ENCODE measurements around the gene ATP13A1. TPM values are rescaled to one million over a fixed set of nuclear protein-coding genes. Genes with fewer than 3 reads are reported as not detected.

ATP13A1 gene
- polyA plus RNA-seq, 1 of the 3 experiments (the other 2 are of a cell fraction): 67.9 TPM

DNA sequence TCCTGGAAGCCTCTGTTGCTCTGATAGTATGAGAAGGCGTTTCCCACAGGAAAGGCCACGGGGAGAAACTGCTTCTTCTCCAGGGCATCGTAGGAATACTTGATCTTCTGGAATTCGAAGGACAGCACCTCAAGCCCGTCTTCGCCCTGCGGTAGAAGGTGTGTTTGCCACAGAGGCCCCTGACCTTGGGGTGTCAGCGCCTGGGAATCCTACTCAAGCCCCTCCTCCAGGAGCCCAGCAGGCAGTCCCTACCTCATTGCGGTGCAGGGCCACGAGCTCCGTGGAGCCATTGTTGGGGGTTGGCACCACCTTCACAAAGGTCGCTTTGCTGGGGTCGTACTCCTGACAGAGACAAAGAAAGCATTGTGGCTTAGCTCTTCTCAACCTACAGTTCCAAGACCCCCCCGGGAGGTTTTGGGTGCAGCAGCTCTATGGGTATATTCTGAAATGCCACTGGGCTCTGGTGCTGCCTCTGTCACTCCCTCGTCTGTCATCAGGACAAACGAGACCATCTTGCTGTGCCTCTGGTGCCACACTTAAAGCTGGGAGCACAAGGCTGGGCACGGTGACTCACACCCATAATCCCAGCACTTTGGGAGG lies 3.7 kb downstream of the ATP13A1 start:
- Histone ChIP-seq H3K36me3 (replicated peaks in 1 of 2; ENCODE audit: control insufficient read depth in 1 of 2, insufficient read depth in 2 of 2, low read length in 1 of 2) (peaks cover 15 to 47% of the 10 kb centered on the region in 2 experiments), H3K79me2 (ENCODE audit: insufficient read depth) (peaks cover 50% of the 10 kb centered on the region), H2AFZ (ENCODE audit: low read depth) (no peak overlapping the region), H3K9me2 (no peaks in the 10 kb centered on the region), H3K27me3 (ENCODE audit: insufficient read depth) (no peaks in the 10 kb centered on the region), H3K4me3 (ENCODE audit: low read depth in 2 of 2, low read length in 1 of 2) (no peak overlapping the region), H3K4me2 (no peak overlapping the region), H3K9ac (no peak overlapping the region), H3K4me1 (ENCODE audit: control insufficient read depth in 1 of 2, insufficient read depth in 2 of 2, low read depth in 1 of 2, low read length in 1 of 2) (peaks cover 0 to 17% of the 10 kb centered on the region in 2 experiments; a peak in 2 of 4 replicates), H4K20me1 (ENCODE audit: insufficient read depth) (peaks cover 31% of the 10 kb centered on the region), H3F3A (replicated peaks; ENCODE audit: insufficient read depth) (no peaks in the 10 kb centered on the region), H3K27ac (ENCODE audit: low read depth in 2 of 2, low read length in 1 of 2) (no peak overlapping the region), H3K9me3 (no peaks in the 10 kb centered on the region)
- no peak for DNase-seq
- ChIA-PET POLR2A (no interaction called here), CTCF (interaction anchor here (0.9 to 6.6 kb wide), 3 partner anchors 15 to 128 kb away, joined by 3 to 45 read pairs (median 17); partner anchors contain the start of gene GMIP)
- 95% methylated on average over 16 of the region's 17 CpGs for WGBS (ENCODE audit: low lambda C conversion rate)
- TF ChIP-seq, protein P1, sequence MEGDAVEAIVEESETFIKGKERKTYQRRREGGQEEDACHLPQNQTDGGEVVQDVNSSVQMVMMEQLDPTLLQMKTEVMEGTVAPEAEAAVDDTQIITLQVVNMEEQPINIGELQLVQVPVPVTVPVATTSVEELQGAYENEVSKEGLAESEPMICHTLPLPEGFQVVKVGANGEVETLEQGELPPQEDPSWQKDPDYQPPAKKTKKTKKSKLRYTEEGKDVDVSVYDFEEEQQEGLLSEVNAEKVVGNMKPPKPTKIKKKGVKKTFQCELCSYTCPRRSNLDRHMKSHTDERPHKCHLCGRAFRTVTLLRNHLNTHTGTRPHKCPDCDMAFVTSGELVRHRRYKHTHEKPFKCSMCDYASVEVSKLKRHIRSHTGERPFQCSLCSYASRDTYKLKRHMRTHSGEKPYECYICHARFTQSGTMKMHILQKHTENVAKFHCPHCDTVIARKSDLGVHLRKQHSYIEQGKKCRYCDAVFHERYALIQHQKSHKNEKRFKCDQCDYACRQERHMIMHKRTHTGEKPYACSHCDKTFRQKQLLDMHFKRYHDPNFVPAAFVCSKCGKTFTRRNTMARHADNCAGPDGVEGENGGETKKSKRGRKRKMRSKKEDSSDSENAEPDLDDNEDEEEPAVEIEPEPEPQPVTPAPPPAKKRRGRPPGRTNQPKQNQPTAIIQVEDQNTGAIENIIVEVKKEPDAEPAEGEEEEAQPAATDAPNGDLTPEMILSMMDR (IDR thresholded peaks at IDR 0.05): no peak
- no peak for TF ChIP-seq SIN3A (IDR thresholded peaks at IDR 0.05; ENCODE audit: borderline replicate concordance, low read depth, low read length)
- TF ChIP-seq MEF2A (IDR thresholded peaks at IDR 0.05; ENCODE audit: borderline replicate concordance, low read depth): no peak
- TF ChIP-seq TEAD4 (IDR thresholded peaks at IDR 0.05; ENCODE audit: borderline replicate concordance, insufficient read depth): no peak
- TF ChIP-seq, protein P2, sequence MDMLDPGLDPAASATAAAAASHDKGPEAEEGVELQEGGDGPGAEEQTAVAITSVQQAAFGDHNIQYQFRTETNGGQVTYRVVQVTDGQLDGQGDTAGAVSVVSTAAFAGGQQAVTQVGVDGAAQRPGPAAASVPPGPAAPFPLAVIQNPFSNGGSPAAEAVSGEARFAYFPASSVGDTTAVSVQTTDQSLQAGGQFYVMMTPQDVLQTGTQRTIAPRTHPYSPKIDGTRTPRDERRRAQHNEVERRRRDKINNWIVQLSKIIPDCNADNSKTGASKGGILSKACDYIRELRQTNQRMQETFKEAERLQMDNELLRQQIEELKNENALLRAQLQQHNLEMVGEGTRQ (IDR thresholded peaks at IDR 0.05; ENCODE audit: borderline replicate concordance, low read depth, low read length): no peak
- TF ChIP-seq REST (IDR thresholded peaks at IDR 0.05; ENCODE audit: low read depth, low read length): no peak
- no peak for TF ChIP-seq GATA2 (CRISPR knock-in tag; IDR thresholded peaks at IDR 0.05)
- TF ChIP-seq SMC3 (IDR thresholded peaks at IDR 0.05; ENCODE audit: low read depth, low read length): no peak
- no peak for TF ChIP-seq PBX3 (IDR thresholded peaks at IDR 0.05)
- no peak for TF ChIP-seq NFIC (IDR thresholded peaks at IDR 0.05; ENCODE audit: borderline replicate concordance)
- TF ChIP-seq MXI1 (IDR thresholded peaks at IDR 0.05; ENCODE audit: low read depth, low read length): no peak
- no peak for TF ChIP-seq RAD21 (IDR thresholded peaks at IDR 0.05; ENCODE audit: low read length)
- TF ChIP-seq USF1 (IDR thresholded peaks at IDR 0.05; ENCODE audit: borderline replicate concordance, low read depth): no peak
- TF ChIP-seq YY1 (IDR thresholded peaks at IDR 0.05; ENCODE audit: low read depth): no peak
